Upper lobe of right lung (tissue), 1 donor: ENCODE measurements around the gene ANGPTL8. TPM values are rescaled to one million over a fixed set of nuclear protein-coding genes. Genes with fewer than 3 reads are reported as not detected.

Experiments
- ATAC-seq: fragments of 200-7000 bp; cut with Tn5 transposase; one replicate; pipeline ENCODE4 v1.9.1; 2020; ENCODE audit warnings: mild to moderate bottlenecking, moderate library complexity
- DNase-seq: peaks from one replicate; pipeline ENCODE4 v3.0.0-alpha.2; 2020
- H3K27ac ChIP-seq: fragments of 200-600 bp; one replicate; pipeline ENCODE4 v1.8.0; 2022
- H3K27me3 ChIP-seq: fragments of 200-600 bp; one replicate; pipeline ENCODE4 v1.8.0; 2022; ENCODE audit warnings: mild to moderate bottlenecking
- H3K36me3 ChIP-seq: fragments of 200-600 bp; one replicate; pipeline ENCODE4 v1.8.0; 2022
- H3K4me1 ChIP-seq: fragments of 200-600 bp; one replicate; pipeline ENCODE4 v1.8.0; 2022
- H3K4me3 ChIP-seq: fragments of 200-600 bp; one replicate; pipeline ENCODE4 v1.8.0; 2022; ENCODE audit warnings: mild to moderate bottlenecking
- H3K9me3 ChIP-seq: fragments of 200-600 bp; one replicate; pipeline ENCODE4 v1.8.0; 2022
- intact Hi-C: fragments of 100-400 bp; cut with DNase I; formaldehyde crosslinking; loops from one replicate; pipeline ENCODE4 v1.11.0; 2022
- total RNA-seq: library from RNA; stranded (reverse); fragmentation: NEBNext Ultra II Directional; extraction: Animal tissue kit (Norgen Biotek cat#: 25700); gene quantifications from one replicate; pipeline ENCODE4 v1.2.1, GENCODE V29; 2021
- TF ChIP-seq, protein P1 (sequence below): fragments of 200-600 bp; IDR thresholded peaks from one replicate; pipeline ENCODE4 v1.8.0; 2022; ENCODE audit warnings: antibody characterized with exemption
- donor health status: DM: no; HTN: yes; CAD: no; lungs with severe emphysema.

ANGPTL8 gene
- total RNA-seq, 1 donor from 2014 or later = not detected

DNA sequence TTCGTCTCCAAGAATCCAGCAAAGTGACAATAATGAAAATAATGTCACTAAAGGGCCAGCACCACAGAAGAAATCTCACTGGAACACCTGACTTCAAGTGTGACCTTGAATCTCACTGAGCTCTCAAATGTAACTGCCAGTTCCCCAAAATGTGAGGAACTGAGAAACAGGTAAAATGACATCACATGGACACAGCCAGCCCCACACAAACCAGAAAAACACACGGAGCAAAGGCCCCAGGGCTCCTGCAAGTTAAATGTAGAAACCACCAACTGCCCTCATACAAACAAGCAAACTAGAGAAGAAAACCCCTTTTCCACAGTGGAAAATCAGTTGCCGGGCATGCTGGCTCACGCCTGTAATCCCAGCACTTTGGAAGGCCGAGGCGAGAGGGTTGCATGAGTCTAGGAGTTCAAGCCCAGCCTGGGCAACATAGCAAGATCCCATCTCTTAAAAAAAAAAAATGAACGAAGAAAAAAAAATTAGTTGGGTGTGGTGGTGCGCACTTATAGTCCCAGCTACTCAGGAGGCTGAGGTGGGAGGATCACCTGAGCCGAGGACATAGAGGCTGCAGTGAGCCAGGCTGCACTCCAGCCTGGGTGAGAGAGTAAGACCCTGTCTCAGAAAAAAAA, 33.4 kb upstream of the ANGPTL8 start:
- ATAC-seq (no peak), DNase-seq (no peak)
- Histone ChIP-seq H3K27ac (no peak overlapping the region), H3K9me3 (no peaks in the 10 kb centered on the region), H3K4me3 (no peak overlapping the region), H3K27me3 (no peaks in the 10 kb centered on the region), H3K4me1 (peaks cover 13% of the 10 kb centered on the region), H3K36me3 (peaks cover 19% of the 10 kb centered on the region)
- intact Hi-C loops = no loop called here
- TF ChIP-seq, protein P1, sequence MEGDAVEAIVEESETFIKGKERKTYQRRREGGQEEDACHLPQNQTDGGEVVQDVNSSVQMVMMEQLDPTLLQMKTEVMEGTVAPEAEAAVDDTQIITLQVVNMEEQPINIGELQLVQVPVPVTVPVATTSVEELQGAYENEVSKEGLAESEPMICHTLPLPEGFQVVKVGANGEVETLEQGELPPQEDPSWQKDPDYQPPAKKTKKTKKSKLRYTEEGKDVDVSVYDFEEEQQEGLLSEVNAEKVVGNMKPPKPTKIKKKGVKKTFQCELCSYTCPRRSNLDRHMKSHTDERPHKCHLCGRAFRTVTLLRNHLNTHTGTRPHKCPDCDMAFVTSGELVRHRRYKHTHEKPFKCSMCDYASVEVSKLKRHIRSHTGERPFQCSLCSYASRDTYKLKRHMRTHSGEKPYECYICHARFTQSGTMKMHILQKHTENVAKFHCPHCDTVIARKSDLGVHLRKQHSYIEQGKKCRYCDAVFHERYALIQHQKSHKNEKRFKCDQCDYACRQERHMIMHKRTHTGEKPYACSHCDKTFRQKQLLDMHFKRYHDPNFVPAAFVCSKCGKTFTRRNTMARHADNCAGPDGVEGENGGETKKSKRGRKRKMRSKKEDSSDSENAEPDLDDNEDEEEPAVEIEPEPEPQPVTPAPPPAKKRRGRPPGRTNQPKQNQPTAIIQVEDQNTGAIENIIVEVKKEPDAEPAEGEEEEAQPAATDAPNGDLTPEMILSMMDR = no peak

DNA sequence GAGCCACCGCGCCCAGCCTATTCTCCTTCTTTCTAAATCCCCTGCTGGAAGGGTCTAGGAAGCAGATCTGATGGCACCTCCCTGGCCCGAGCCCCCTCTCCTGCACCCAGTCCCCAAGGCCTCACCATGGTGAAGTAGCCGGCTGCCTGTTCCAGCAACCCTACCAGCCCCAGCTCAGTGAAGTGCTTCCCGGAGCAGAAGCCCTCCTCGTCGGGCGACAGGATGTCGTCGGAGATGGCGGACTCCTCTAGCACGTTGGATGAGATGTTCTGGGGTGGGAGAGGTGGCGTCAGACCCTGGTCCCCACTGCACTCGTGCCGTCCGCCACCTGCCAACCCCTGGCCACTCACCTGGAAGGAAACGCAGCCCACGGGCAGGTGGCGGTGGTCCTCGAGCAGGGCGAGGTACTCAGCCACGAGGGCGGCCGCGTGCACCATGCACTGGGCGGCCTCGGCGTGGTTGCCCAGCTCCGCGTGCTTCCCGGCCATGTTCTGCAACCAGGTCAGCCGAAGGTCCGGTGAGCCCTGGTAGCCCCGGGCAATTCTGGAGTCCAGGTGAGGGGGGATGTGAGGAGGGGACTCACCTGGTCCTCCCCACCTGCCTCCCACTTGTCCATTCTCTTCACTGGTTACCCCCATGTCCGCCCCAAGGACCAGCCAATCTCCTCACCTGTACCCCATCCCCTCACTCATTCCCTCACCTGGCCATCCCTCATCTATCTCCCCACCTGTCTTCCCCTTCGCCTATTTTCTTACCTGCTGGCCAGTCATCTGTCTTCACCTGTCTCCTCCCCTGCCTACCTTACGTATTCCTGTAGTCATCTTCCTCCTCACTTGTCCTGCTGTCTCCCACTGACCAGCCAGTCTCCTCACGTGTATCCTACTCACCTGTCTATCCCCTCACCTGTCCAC, 30.6 kb upstream of the ANGPTL8 start:
- peaks cover 24% of the 10 kb centered on the region for H3K36me3 ChIP-seq
- intact Hi-C loops = no loop called here
- H3K9me3 ChIP-seq = no peaks in the 10 kb centered on the region
- H3K27me3 ChIP-seq = no peaks in the 10 kb centered on the region
- TF ChIP-seq, protein P1 = no peak
- ATAC-seq (no peak), DNase-seq (no peak)
- peaks cover 8% of the 10 kb centered on the region for H3K4me1 ChIP-seq
- H3K4me3 ChIP-seq = no peak overlapping the region
- H3K27ac ChIP-seq = no peak overlapping the region

DNA sequence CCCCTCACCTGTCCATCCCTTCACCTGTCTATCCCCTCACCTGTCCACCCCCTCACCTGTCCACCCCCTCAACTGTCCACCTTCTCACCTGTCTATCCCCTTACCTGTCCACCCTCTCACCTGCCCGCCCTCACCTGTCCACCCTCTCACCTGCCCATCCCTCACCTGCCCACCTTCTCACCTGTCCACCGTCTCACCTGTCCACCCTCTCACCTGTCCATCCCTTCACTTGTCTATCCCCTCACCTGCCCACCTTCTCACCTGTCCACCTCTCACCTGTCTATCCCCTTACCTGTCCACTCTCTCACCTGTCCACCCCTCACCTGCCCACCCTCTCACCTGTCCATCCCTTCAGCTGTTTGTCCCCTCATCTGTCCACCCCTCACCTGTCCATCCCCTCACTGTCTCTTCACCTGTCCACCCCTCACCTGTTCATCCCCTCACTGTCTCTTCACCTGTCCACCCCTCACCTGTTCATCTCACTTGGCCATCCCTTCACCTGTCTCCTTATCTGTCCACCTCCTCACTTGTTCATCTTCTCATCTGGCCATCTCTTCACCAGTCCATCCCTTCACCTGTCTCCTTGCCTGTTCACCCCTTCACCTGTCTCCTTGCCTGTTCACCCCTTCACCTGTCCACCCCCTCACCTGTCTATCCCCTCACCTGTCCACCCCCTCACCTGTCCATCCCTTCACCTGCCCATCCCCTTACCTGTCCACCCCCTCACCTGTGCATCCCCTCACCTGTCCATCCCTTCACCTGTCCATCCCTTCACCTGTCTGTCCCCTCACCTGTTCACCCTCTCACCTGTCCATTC, 29.4 kb upstream of the ANGPTL8 start:
- H3K9me3 ChIP-seq = no peaks in the 10 kb centered on the region
- H3K27me3 ChIP-seq = no peaks in the 10 kb centered on the region
- H3K27ac ChIP-seq = no peak overlapping the region
- H3K4me3 ChIP-seq = no peak overlapping the region
- no peak for DNase-seq
- H3K36me3 ChIP-seq = peaks cover 35% of the 10 kb centered on the region
- ATAC-seq = no peak
- TF ChIP-seq, protein P1 = no peak
- intact Hi-C loops = no loop called here
- no peaks in the 10 kb centered on the region for H3K4me1 ChIP-seq

DNA sequence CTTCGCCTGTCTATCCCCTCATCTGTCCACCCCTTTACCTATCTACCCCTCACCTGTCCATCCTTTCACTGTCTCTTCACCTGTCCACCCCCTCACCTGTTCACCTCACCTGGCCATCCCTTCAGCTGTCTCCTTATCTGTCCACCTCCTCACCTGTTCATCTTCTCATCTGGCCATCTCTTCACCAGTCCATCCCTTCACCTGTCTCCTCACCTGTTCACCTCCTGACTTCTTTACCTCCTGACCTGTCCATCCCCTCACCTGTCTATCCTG, 28.8 kb upstream of the ANGPTL8 start:
- TF ChIP-seq, protein P1 = no peak
- no peak overlapping the region for H3K4me3 ChIP-seq
- intact Hi-C loops = no loop called here
- no peaks in the 10 kb centered on the region for H3K9me3 ChIP-seq
- peaks cover 40% of the 10 kb centered on the region for H3K36me3 ChIP-seq
- no peaks in the 10 kb centered on the region for H3K27me3 ChIP-seq
- H3K4me1 ChIP-seq = no peaks in the 10 kb centered on the region
- H3K27ac ChIP-seq = no peak overlapping the region
- DNase-seq = no peak
- ATAC-seq = no peak

DNA sequence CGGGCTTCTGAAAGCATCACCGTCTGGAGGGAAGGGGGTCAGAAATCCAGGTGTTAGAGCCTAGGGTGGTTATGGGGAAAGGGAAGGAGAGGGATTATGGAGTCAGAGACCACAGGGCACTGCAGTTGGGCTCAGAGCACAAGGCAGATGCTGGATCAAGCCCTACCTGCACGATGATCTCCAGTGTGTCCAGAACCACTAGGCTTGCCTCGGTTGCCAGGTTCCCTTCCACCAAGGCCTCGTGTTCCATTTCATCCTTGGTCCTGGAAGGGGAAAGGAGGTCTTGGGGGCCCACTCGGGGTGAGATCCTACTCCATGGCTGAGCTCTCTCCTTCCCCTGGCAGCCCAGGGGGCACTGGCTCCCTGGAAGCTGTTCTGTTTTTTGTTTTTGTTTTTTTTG, 25.0 kb upstream of the ANGPTL8 start:
- DNase-seq (no peak), ATAC-seq (no peak)
- Histone ChIP-seq H3K4me1 (no peaks in the 10 kb centered on the region), H3K4me3 (no peak overlapping the region), H3K27me3 (no peaks in the 10 kb centered on the region), H3K27ac (no peak overlapping the region), H3K36me3 (peaks cover 55% of the 10 kb centered on the region), H3K9me3 (no peaks in the 10 kb centered on the region)
- intact Hi-C loops = no loop called here
- TF ChIP-seq, protein P1 = no peak
